ENCODE results near the gene CHN1.
A peak's percentile ranks its signal among the peaks of the same experiment; 100 is the strongest.

CHN1 gene, protein sequence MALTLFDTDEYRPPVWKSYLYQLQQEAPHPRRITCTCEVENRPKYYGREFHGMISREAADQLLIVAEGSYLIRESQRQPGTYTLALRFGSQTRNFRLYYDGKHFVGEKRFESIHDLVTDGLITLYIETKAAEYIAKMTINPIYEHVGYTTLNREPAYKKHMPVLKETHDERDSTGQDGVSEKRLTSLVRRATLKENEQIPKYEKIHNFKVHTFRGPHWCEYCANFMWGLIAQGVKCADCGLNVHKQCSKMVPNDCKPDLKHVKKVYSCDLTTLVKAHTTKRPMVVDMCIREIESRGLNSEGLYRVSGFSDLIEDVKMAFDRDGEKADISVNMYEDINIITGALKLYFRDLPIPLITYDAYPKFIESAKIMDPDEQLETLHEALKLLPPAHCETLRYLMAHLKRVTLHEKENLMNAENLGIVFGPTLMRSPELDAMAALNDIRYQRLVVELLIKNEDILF

GRCh38 chr2:175004980-175005732 lies at the start of gene CHN1:
TSS of gene CHN1 (minus strand) at chr2:175005381. CDS start at chr2:175004912, 469 bp downstream.
- Mint-ChIP-seq H3K9me3 (no peaks in the 10 kb centered on the region), H3K4me3 (peak within 1 kb of the TSS; percentile 95), H3K27me3 (ENCODE audit: low read depth, poor library complexity) (peaks cover 7% of the 10 kb centered on the region), H3K4me1 (peaks cover 56% of the 10 kb centered on the region), H3K36me3 (ENCODE audit: low read depth) (no peaks in the 10 kb centered on the region), H3K27ac (peak within 1 kb of the TSS; percentile 97)
- no peak for TF ChIP-seq CTCF (IDR thresholded peaks at IDR 0.05)
- DNase-seq, result peak; percentile 97

DNA sequence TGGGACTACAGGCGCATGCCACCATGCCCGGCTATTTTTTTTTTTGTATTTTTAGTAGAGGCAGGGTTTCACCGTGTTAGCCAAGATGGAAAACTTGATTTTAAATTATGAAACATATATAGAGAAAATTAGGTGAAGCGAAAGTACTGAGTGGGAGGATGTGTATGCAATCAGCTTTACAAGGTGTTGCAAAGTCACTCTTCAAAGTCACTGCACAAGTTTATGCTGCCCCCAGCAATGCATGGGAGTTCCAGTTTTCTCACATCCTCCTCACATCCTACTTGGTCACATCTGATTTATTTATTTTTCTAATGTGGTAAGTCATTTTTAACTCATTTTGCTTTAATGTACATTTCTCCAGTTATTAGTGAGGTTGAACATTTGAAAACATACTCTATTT lies 49.2 kb upstream of the CHN1 start:
- Mint-ChIP-seq H3K4me1 (peaks cover 24% of the 10 kb centered on the region), H3K27ac (no peak overlapping the region), H3K4me3 (no peak overlapping the region), H3K9me3 (peaks cover 6% of the 10 kb centered on the region), H3K36me3 (ENCODE audit: low read depth) (peaks cover 17% of the 10 kb centered on the region), H3K27me3 (ENCODE audit: low read depth, poor library complexity) (peaks cover 4% of the 10 kb centered on the region)
- TF ChIP-seq CTCF (IDR thresholded peaks at IDR 0.05), result no peak
- DNase-seq, result no peak

- no peaks in the 10 kb centered on the region for H3K27me3 Mint-ChIP-seq (ENCODE audit: low read depth, poor library complexity)
- H3K27ac Mint-ChIP-seq, result no peak overlapping the region
- H3K9me3 Mint-ChIP-seq, result peaks cover 4% of the 10 kb centered on the region
- DNase-seq, result no peak
- peaks cover 11% of the 10 kb centered on the region for H3K36me3 Mint-ChIP-seq (ENCODE audit: low read depth)
- no peak overlapping the region for H3K4me3 Mint-ChIP-seq
- H3K4me1 Mint-ChIP-seq, result peaks cover 14% of the 10 kb centered on the region
- no peak for TF ChIP-seq CTCF (IDR thresholded peaks at IDR 0.05)
Measured at GRCh38 chr2:175049661-175050060, 44.5 kb upstream of the CHN1 start.

DNA sequence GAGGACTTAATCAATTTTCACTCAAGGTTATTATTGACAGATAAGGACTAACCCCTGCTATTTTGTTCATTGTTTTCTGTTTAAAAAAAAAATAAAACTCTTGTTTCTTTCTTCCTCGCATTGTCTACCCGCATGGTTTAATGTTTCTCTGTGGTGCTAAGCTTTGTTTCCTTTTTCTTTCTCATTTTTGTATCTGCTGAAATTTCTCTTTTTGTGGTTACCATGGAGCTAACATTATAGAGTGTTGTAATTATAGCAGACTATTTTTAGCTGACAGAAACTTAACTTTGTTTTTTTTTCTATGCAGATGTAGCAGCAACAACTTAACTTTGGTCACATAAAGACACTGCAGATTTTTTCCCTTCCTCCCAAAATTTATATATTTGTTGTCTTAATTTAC lies 43.1 kb upstream of the CHN1 start:
- Mint-ChIP-seq H3K4me3 (no peak overlapping the region), H3K9me3 (peaks cover 6% of the 10 kb centered on the region), H3K27ac (no peak overlapping the region), H3K27me3 (ENCODE audit: low read depth, poor library complexity) (no peaks in the 10 kb centered on the region), H3K36me3 (ENCODE audit: low read depth) (peaks cover 11% of the 10 kb centered on the region), H3K4me1 (peaks cover 14% of the 10 kb centered on the region)
- DNase-seq, result no peak
- TF ChIP-seq CTCF (IDR thresholded peaks at IDR 0.05), result no peak

- Mint-ChIP-seq H3K27ac (no peak overlapping the region), H3K4me1 (no peaks in the 10 kb centered on the region), H3K4me3 (no peak overlapping the region), H3K27me3 (ENCODE audit: low read depth, poor library complexity) (peaks cover 3% of the 10 kb centered on the region), H3K9me3 (peaks cover 8% of the 10 kb centered on the region), H3K36me3 (ENCODE audit: low read depth) (no peaks in the 10 kb centered on the region)
- no peak for DNase-seq
- no peak for TF ChIP-seq CTCF (IDR thresholded peaks at IDR 0.05)
Measured at GRCh38 chr2:175039490-175039889, 34.3 kb upstream of the CHN1 start.
